HG03469 (cell line): Measurements from ENCODE around the gene GDNF.
"Not testable (repeated sequence)": the region's sequence is repeated elsewhere in the genome, so short reads cannot be mapped to it uniquely, and the experiment has no call there.

Source experiments
- ATAC-seq: cut with Tn5 transposase; IDR thresholded peaks from one replicate; pipeline ENCODE4 v1.9.1; 2021; ENCODE audit warnings: mild to moderate bottlenecking, moderate library complexity, moderate number of reproducible peaks; ENCODE audit not compliant: unreplicated experiment

GDNF gene

GRCh38 chr5:37823433-37824152 lies 16.2 kb downstream of the GDNF start:
- no peak for ATAC-seq

- ATAC-seq, result no peak
Measured at GRCh38 chr5:37816883-37817282, 23.0 kb downstream of the GDNF start.

- no peak for ATAC-seq
Measured at GRCh38 chr5:37816331-37816730, 23.5 kb downstream of the GDNF start.

DNA sequence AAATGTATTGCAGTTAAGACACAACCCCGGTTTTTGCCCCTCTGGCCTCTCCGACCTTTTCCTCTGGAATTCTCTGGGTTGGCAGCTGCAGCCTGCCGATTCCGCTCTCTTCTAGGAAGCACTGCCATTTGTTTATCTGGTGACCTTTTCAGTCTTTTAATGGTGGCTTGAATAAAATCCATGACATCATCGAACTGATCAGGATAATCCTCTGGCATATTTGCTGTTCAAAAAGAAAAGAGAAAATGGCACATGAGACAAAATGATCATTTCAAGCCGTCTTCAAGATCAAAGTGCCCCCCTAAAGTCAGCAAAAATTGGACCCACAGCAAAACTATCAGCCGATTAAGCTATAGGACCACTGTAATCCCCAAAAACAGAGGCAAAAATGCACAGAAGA lies 23.9 kb downstream of the GDNF start:
- ATAC-seq, result no peak

DNA sequence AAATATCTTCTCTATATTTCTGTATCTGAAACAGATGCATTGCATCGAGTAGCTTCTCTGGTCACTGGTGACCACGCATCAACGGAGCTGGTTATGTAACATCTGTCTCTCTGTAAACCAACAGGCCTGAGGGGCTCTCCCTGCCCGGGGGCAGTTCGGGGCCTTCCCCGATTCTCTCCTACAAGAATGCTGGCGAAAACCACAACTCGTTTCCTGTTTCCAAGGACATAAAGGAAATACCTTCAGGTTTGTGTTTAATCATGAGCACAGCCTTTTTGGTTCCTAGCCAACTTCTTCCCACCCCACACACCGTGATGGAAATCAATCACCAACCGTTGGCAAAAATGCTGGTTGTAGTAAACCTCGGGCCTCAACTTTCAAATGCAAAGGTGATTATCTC lies 25.1 kb downstream of the GDNF start:
- no peak for ATAC-seq

- ATAC-seq, result no peak
Measured at GRCh38 chr5:37812365-37812764, 27.5 kb downstream of the GDNF start.

DNA sequence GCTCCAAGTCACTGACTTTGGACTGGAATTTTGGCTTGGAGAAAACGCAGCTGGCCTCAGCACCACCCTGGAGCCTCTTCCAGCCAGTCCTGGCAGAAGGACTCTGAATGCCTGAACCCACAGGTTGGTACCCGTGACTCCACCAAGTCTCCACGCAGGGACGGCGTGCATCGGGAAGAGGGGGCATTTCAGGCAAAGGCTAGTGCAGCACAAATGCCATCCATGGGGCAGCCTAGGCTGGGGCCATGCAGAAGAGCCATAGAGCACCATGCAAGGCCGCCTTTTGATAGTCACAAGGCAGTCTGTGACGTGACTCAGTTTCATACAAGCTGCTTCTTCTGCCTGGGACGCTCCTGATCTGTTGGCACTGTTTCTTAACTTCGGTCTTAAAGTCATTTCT lies 28.0 kb downstream of the GDNF start:
- no peak for ATAC-seq

DNA sequence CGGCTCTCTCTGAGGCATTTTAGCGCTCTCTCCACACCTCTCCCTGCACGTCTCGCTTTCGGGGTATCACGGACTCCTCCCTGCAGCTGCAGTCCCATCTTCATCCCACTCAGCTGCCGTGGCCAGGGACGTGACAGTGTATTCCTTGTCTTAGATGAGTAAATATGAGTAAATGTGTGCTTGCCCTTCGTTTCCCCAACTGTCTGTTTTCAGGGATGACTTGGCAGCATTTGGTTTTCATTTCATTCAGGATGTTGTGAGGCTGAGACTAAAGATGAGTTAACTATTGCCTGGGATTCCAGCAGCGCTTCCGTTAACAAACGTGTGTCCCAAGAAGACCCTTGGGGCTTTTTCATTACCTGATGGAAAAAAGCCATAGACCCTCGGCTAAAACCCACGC lies 29.5 kb downstream of the GDNF start:
- no peak for ATAC-seq

DNA sequence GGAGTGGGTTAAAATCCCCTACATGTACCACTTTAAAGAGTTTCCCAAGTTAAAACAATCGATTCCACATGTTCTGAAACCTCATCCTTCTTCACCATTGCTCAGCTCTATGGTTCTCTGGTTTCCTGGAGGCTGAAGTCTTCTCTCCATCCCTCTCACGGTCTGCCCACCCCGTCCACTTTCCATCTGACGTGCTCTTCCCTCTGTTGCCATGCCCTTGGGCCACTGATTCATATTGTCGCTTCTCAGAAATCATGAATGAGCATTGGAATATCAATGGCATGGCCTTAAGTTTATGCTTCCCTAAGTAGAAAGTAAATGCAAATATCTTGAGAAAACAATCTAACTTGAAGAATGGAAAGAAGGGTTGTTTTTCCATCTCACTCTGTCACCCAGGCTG lies 30.9 kb downstream of the GDNF start:
- ATAC-seq, result no peak

GRCh38 chr5:37807621-37808301 lies 32.1 kb downstream of the GDNF start:
- ATAC-seq, result no peak

- ATAC-seq, result no peak
Measured at GRCh38 chr5:37807015-37807414, 32.8 kb downstream of the GDNF start.

DNA sequence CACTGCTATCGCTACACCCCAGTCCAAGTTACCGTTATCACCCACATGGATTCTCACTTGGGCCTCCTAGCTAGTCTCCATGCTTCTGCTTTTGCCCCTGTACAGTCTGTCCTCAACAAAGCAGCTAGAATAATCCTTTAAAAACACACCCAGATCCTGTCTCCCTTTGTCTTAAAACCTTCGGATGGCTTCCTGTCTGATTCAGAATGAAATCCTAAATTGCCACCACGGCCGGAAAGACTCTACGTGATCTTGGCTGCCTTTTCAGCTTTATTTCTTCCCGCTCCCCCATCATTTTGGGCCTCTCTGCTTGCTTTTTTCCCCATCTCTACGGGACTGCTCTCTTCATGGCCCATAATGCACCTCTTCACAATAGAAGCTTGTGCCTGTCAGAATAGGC lies 33.4 kb downstream of the GDNF start:
- ATAC-seq, result no peak

DNA sequence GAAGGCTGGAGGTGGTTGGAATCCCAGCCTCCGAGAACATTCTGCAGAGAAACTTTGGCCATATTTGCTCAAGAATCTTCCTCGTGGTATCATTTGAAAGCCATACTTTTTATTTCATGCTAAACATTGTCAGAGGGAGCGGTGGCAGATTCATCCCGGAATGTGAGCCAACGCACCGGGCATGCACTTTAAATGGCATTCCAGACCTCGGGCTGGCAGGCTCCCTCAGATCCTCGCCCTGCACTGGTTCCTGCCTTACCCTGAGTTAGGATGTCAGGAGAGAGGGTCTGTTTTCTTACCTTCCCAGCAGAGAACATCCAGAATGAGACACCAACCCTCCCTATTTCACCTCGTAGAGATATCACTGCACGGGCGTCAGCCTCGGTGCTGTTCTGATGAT lies 33.8 kb downstream of the GDNF start:
- ATAC-seq, result no peak

GRCh38 chr5:37804401-37804800 lies 35.4 kb downstream of the GDNF start:
- ATAC-seq, result no peak

GRCh38 chr5:37803487-37803886 lies 36.4 kb downstream of the GDNF start:
- no peak for ATAC-seq

DNA sequence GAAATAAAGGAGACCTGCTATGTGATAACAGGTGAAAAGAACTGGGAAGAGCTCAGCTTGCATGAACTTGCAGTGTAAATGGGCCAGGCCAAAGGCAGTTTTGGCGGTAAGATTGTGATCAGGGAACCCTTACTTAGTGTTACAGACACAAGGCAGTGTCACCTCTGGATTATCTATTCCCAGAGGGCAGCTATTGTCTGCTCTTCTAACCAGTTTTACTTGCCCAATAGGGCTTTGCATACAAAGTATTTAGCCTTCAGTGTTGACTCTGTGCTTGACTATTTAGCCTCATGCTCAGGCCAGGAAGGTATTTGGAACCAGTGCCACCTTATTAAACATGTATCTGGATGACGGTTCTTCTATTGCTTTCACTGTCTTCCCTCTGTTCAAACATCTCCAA lies 38.3 kb downstream of the GDNF start:
- ATAC-seq, result no peak

GRCh38 chr5:37799865-37800421 lies 39.9 kb downstream of the GDNF start:
- ATAC-seq, result no peak

GRCh38 chr5:37796435-37796834 lies 43.4 kb downstream of the GDNF start:
- ATAC-seq, result not testable (repeated sequence)

DNA sequence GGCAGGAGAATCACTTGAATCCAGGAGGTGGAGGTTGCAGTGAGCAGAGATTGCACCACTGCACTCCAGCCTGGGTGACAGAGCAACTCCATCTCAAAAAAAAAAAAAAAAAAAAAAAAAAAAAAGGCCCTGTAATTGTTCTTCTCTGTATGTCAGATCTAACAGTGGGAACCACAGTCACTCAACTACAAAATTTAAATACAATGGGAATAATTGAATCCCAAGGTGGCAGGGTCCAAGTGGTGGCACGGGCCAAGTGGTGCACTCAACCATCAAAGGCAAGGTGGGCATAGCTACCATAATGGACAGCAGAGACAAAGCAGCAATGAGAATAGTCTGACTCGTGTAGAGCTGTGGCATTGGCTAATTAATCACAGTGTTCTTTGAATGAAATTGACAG lies 44.5 kb downstream of the GDNF start:
- not testable (repeated sequence) for ATAC-seq

- ATAC-seq, result no peak
Measured at GRCh38 chr5:37792975-37793631, 46.7 kb downstream of the GDNF start.

DNA sequence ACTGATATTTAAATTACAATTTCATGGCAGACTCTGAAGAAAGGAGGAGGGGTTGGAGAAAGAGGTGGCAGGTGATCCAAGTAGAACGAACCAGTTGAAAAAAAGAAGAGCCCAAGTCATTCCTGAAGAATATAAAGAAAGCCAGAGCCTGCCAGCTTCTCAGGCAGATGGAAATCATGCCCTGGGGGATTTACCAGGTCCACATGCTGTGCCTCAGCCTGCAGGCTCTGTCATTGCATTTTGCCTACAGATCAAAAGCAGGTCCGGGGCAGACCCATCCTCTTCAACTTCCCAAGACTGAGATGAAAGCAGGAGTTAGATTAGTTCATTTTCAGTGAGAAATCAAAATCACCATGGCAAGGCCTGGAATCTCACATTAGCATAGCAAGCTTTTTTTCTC lies 48.5 kb downstream of the GDNF start:
- no peak for ATAC-seq

GRCh38 chr5:37789991-37790390 lies 49.9 kb downstream of the GDNF start:
- no peak for ATAC-seq
